ENCODE measurements around the gene ARHGDIA. TPM values are rescaled to one million over a fixed set of nuclear protein-coding genes. Genes with fewer than 3 reads are reported as not detected.
"Not testable (repeated sequence)": the region's sequence is repeated elsewhere in the genome, so short reads cannot be mapped to it uniquely, and the experiment has no call there.

Gene ARHGDIA
- total RNA-seq, 1 experiment from 2014 or later, result 306 TPM

DNA sequence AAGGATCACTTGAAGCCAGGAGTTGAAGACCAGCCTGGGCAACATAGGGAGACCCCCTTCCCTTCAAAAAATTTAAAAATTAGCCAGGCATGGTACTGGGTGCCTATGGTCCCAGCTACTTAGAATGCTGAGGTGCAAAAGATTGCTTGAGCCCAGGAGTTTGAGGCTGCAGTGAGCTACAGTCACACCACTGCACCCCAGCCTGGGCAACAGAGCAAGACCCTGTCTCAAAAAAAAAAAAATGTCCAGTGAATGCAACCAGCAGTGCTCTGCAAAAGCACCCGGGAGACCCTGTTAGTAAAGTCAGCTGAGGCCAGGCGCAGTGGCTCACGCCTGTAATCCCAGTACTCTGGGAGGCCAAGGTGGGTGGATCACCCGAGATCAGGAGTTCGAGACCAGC lies 31.1 kb downstream of the ARHGDIA start:
- in situ Hi-C loops (cut with HindIII; ENCODE audit: low pct_unique_long_range_greater_than_20kb, low sequenced_read_pairs); DNase-seq (ENCODE audit: low read depth, low spot score): not testable (repeated sequence)

DNA sequence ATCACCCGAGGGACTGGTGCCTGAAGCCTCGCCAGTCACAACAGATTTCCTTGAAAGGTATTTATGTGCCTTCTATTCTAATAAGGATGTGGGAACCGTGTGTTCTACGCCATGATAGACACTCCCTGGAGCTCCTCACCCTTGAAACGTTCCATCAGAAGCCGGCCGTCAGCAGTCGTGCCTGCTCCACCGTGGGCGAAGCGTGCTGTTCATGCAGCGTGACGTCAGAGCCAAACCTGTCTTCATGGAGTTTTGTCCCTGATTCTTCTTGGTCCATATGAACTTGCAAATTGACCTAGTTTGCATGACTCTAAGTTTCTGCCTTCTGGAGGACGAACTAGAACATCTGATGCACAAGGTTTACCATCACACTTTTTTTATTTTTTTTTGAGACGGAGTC lies 31.8 kb downstream of the ARHGDIA start:
- in situ Hi-C loops (cut with HindIII; ENCODE audit: low pct_unique_long_range_greater_than_20kb, low sequenced_read_pairs), result no loop called here
- DNase-seq (ENCODE audit: low read depth, low spot score), result no peak

DNA sequence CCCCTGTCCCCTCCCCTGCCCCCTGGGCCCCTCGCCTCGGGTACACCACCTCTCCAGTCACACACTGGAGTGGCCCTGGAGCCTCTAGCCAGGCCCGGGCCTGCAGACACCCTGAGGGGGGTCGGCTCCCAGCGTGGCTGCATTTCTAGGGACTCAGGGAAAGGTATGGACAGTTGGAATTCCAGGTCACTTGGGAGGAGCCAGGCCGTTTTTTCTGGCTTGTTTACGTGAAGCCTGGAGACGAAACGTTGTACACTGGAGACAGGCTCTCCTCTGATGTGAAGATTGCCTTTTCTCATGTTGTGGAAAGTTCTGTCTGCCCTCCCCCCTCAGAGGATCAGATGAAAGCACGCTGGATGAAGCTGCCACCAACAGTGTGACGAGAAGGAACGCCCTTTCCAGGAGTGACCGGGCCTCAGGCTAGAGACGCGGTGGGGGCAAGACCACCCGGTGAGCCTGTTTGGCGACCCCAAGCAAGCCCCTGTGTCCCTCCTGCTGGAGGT lies 32.3 kb downstream of the ARHGDIA start:
- in situ Hi-C loops (cut with HindIII; ENCODE audit: low pct_unique_long_range_greater_than_20kb, low sequenced_read_pairs), result no loop called here
- no peak for DNase-seq (ENCODE audit: low read depth, low spot score)

DNA sequence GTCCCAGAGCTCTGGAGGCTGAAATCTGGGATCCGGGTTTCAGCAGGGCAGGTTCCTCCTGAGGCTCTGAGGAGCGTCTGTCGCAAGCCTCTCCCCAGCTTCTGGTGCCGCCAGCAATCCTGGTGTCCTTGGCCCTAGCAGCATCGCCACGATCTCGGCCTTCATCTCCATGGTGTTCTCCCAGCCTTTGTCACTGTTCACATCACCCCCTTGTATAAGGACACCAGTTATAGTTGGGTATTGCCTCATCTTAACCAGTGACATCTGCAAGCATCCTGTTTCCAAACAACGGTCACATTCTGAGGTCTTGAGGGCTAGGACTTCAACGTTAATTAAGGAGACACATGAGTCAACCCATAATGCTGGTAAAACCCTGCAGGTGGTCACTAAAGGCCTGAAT lies 33.5 kb downstream of the ARHGDIA start:
- in situ Hi-C loops (cut with HindIII; ENCODE audit: low pct_unique_long_range_greater_than_20kb, low sequenced_read_pairs), result no loop called here
- DNase-seq (ENCODE audit: low read depth, low spot score), result peak; percentile 54

- no peak for DNase-seq (ENCODE audit: low read depth, low spot score)
- in situ Hi-C loops (cut with HindIII; ENCODE audit: low pct_unique_long_range_greater_than_20kb, low sequenced_read_pairs), result no loop called here
These were observed 36.3 kb downstream of the ARHGDIA start, which contains the start of gene PPP1R27 for GRCh38 chr17:81834831-81835267. TSS of gene PPP1R27 (minus strand) at chr17:81835050. CDS start at chr17:81834953, 97 bp downstream.

DNA sequence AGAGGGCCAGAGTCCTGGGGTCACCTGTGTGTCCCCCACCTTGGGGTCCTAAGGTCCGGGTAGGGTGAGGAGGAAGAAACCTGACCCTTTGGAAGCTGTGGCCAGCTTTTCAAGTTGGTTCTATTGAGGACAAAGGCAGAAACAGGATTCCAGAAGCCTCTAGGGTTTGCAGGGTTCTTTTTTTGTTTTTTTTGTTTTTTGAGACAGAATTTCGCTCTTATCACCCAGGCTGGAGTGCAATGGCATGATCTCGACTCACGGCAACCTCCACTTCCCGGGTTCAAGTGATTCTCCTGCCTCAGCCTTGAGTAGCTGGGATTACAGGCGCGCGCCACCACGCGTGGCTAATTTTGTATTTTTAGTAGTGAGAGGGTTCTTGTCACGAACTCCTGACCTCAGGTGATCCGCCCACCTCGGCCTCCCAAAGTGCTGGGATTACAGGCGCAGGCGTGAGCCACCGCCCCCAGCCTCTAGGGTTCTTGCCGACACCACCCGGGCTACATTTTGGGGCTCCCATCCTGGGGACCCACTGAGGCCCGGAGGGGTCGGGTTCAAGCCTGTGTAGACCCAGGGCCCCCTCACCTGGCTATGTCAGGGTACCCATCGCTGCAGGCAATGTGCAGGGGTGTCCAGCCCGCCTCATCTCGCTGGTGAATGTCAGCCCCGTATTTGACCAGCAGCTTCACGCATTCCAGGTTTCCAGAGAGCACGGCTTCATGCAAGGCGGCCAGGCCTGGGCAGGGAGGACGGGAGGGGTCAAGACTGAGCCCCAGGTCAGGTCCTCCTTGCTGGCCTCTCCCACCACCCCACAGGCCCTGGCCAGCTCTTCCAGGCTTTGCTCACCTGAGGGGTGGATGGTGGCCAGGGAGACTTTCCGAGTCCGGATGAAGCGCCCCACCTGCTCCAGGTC lies 37.0 kb downstream of the ARHGDIA start:
- in situ Hi-C loops (cut with HindIII; ENCODE audit: low pct_unique_long_range_greater_than_20kb, low sequenced_read_pairs), result no loop called here
- no peak for DNase-seq (ENCODE audit: low read depth, low spot score)

DNA sequence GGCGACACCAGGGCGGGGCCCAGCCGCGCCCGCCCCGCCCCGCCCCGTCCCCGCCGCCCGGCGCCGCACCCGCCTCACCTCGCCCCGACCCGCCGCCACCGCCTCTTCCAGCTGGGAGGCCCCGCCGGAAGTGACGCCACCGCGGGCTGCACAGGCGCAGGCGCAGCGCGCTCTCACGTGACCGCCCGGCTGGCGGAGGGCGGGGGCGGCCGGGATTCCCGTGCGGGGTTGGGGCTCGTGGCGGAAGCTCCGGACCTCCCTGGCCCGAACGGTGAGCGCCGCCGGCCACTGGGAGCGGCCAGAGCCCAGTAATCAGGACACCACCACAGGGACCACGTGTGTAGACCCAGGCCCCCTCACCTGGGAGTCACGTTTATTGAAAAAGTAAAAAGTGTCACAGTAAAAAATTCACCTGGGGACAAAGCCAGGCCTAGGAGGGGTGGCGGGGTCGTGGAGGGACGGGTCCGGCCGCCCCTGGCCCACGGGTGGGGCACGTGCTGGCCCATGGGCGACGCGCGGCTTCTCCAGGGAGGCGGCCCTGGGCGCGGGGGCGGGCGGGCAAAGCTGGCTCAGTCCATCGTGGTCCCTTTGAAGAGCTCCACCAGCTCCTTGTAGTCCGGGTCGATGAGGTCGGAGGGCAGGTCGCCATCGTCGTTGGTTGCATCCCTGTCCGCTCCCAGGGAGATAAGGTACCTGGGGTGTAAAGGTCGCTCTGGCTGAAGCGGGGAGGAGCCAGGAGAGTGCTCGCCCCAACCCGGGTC lies 37.8 kb downstream of the ARHGDIA start, which contains the start of gene MCRIP1:
Gene MCRIP1 (minus strand): TSS at position 132 of the 761 bp plus-strand sequence. CDS start 8,785 bp downstream, outside the sequence.
- DNase-seq (ENCODE audit: low read depth, low spot score), result peak; percentile 98

DNA sequence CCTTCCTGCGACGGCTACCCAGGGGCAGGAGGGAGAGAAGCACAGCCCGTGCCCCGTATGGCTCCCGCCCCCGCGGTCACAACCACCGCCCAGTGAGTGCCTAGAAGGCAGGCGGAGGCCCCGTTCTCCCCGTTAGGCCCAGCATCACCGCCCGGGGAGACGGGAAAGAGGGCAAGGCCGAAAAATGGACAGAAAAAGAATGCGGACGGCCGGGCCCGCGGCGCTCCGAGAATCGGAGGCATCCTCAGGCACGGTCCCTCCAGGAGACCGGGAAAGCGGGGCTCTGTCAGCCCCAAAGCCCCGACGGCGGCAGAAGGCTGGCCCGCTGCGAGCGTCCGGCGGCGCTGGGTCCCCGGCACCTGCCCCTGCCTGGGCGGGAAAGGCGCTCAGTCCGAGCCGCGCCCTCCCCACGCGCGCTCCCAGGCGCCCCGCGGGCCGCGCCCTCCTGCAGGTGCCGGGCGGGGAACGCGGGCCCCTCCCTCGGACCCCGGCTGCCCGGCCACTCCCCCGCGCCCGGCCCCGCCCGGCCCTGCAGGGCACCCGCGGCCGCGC lies 38.5 kb downstream of the ARHGDIA start:
- in situ Hi-C loops (cut with HindIII; ENCODE audit: low pct_unique_long_range_greater_than_20kb, low sequenced_read_pairs), result no loop called here
- DNase-seq (ENCODE audit: low read depth, low spot score), result peak; percentile 37

More for the DNA sequence above, 37.8 kb downstream of the ARHGDIA start, which contains the start of gene MCRIP1:
- in situ Hi-C loops (cut with HindIII; ENCODE audit: low pct_unique_long_range_greater_than_20kb, low sequenced_read_pairs), result no loop called here

GRCh38 chr17:81831957-81832607 lies 39.1 kb downstream of the ARHGDIA start:
- in situ Hi-C loops (cut with HindIII; ENCODE audit: low pct_unique_long_range_greater_than_20kb, low sequenced_read_pairs), result no loop called here
- no peak for DNase-seq (ENCODE audit: low read depth, low spot score)

DNA sequence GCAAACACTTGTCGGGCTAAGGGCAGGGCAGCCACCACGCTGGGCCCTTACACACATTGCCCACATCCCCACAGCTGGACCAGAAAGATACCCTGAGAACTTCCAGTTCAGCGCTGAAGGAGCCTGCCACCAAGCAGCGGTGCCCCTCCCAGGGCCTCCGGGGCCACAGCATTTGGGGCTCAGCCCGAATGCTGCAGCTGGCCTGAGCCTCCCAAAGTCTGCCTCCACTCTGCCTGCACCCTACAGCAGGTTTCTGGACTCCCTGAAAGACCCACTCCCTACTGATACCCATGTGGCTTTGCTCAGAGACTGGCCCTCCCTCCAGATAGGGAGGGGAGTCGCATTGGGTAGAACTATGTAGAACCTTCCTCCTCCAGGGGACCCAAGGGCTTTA lies 39.6 kb downstream of the ARHGDIA start:
- in situ Hi-C loops (cut with HindIII; ENCODE audit: low pct_unique_long_range_greater_than_20kb, low sequenced_read_pairs), result no loop called here
- no peak for DNase-seq (ENCODE audit: low read depth, low spot score)

DNA sequence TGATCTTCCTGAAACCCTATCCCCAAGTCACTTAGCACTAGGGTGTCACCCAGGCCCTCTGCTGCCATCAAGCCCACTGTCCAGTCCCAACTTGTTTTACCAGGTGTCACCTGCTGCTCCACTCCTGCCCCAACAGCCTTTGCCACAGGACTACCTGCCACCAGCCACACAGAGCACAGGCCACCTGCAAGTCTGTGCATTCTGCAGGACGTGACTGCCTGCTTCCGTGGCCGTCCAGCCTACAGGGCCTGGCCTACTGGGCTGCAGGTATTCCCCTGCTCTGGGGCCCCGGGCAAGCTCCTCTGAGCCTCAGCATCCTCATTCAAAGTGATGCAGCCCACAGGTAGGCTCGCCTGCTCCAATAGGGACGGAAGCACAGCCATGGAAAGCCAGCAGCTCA lies 41.3 kb downstream of the ARHGDIA start:
- no peak for DNase-seq (ENCODE audit: low read depth, low spot score)
- in situ Hi-C loops (cut with HindIII; ENCODE audit: low pct_unique_long_range_greater_than_20kb, low sequenced_read_pairs), result no loop called here

GRCh38 chr17:81828656-81829055 lies 42.5 kb downstream of the ARHGDIA start:
- in situ Hi-C loops (cut with HindIII; ENCODE audit: low pct_unique_long_range_greater_than_20kb, low sequenced_read_pairs), result no loop called here
- DNase-seq (ENCODE audit: low read depth, low spot score), result no peak

DNA sequence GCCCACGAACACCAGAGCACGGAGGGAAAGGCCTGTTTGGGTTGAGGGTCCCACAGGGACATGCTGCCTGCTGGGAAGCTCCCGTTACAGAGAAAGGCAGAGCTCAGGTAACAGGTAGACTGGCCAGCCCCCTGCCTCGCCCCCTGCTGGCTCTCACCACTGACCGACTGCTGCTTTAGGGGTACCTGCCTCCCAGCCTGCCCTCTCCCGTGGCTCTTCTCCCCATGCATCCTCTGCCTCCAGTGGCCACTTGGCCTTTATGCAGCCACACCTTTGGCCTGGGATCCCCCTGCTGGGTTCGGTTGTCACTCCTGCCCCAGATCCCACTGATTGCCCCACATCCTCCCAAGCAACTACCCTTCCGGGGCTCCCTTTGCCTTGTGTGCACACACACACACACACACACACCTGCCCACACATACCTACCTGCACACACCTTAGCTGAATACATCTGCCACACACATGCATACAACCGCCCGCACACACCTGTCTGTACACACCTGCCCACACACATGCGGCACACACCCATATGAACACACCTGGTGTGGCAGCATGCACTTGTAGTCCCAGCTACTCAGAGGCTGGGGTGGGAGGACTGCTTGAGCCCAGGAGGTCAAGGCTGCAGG lies 45.2 kb downstream of the ARHGDIA start:
- no peak for DNase-seq (ENCODE audit: low read depth, low spot score)
- in situ Hi-C loops (cut with HindIII; ENCODE audit: low pct_unique_long_range_greater_than_20kb, low sequenced_read_pairs), result no loop called here

DNA sequence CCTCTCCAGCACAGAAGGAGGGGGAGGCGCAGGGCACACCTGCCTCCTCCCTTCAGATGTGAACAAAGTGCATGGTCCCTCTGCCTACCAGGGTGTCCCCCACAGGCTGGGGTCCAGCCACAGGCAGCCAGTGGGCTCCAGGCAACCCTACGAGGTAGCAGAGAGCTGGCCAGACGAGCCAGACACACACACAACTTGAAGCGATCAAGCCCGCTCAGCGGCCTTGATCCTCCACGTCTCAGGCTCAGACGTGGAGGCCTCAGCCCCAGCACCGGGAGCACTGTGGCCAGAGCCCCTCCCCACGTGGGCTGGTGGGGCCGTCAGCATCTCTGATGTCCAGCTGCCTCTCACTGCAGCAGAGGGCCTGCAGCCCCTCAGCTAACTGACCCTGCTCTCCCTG lies 46.5 kb downstream of the ARHGDIA start:
- in situ Hi-C loops (cut with HindIII; ENCODE audit: low pct_unique_long_range_greater_than_20kb, low sequenced_read_pairs), result no loop called here
- DNase-seq (ENCODE audit: low read depth, low spot score), result no peak

- in situ Hi-C loops (cut with HindIII; ENCODE audit: low pct_unique_long_range_greater_than_20kb, low sequenced_read_pairs), result no loop called here
- no peak for DNase-seq (ENCODE audit: low read depth, low spot score)
These were observed 47.2 kb downstream of the ARHGDIA start for GRCh38 chr17:81823820-81824550.

- no peak for DNase-seq (ENCODE audit: low read depth, low spot score)
- in situ Hi-C loops (cut with HindIII; ENCODE audit: low pct_unique_long_range_greater_than_20kb, low sequenced_read_pairs), result no loop called here
These were observed 47.9 kb downstream of the ARHGDIA start for GRCh38 chr17:81822996-81823819.
